ENCODE measurements around the gene C16orf90. TPM values are rescaled to one million over a fixed set of nuclear protein-coding genes. Genes with fewer than 3 reads are reported as not detected.
A peak's percentile ranks its signal among the peaks of the same experiment; 100 is the strongest.
"Not testable (repeated sequence)": the region's sequence is repeated elsewhere in the genome, so short reads cannot be mapped to it uniquely, and the experiment has no call there.

C16orf90 gene
- total RNA-seq, 1 donor from 2014 or later: not detected

GRCh38 chr16:3528406-3528805 lies 33.1 kb upstream of the C16orf90 start:
- Mint-ChIP-seq H3K4me3 (ENCODE audit: unreplicated experiment) (no peak overlapping the region), H3K36me3 (ENCODE audit: unreplicated experiment) (peaks cover 14% of the 10 kb centered on the region), H3K27ac (ENCODE audit: unreplicated experiment) (no peak overlapping the region), H3K4me1 (ENCODE audit: low read depth, unreplicated experiment) (no peaks in the 10 kb centered on the region), H3K9me3 (ENCODE audit: unreplicated experiment) (peaks cover 2% of the 10 kb centered on the region), H3K27me3 (ENCODE audit: unreplicated experiment) (peaks cover 2% of the 10 kb centered on the region)
- DNase-seq: no peak
- TF ChIP-seq CTCF (IDR thresholded peaks at IDR 0.05; ENCODE audit: partially characterized antibody, unreplicated experiment): no peak

- DNase-seq: peak; percentile 82
- H3K27ac Mint-ChIP-seq (ENCODE audit: unreplicated experiment); H3K27me3 Mint-ChIP-seq (ENCODE audit: unreplicated experiment); H3K4me1 Mint-ChIP-seq (ENCODE audit: low read depth, unreplicated experiment); H3K9me3 Mint-ChIP-seq (ENCODE audit: unreplicated experiment): not testable (repeated sequence)
- Mint-ChIP-seq H3K4me3 (ENCODE audit: unreplicated experiment) (peak overlapping the region; percentile 20), H3K36me3 (ENCODE audit: unreplicated experiment) (peaks cover 14% of the 10 kb centered on the region)
- TF ChIP-seq CTCF (IDR thresholded peaks at IDR 0.05; ENCODE audit: partially characterized antibody, unreplicated experiment): peak; percentile 65
These were observed 32.0 kb upstream of the C16orf90 start for GRCh38 chr16:3527216-3527829.

GRCh38 chr16:3525951-3526350 lies 30.7 kb upstream of the C16orf90 start:
- no peak for DNase-seq
- TF ChIP-seq CTCF (IDR thresholded peaks at IDR 0.05; ENCODE audit: partially characterized antibody, unreplicated experiment): no peak
- Mint-ChIP-seq H3K9me3 (ENCODE audit: unreplicated experiment) (peaks cover 2% of the 10 kb centered on the region), H3K4me3 (ENCODE audit: unreplicated experiment) (no peak overlapping the region), H3K36me3 (ENCODE audit: unreplicated experiment) (peaks cover 14% of the 10 kb centered on the region), H3K27ac (ENCODE audit: unreplicated experiment) (no peak overlapping the region), H3K27me3 (ENCODE audit: unreplicated experiment) (peaks cover 2% of the 10 kb centered on the region), H3K4me1 (ENCODE audit: low read depth, unreplicated experiment) (no peaks in the 10 kb centered on the region)

- no peak overlapping the region for H3K27ac Mint-ChIP-seq (ENCODE audit: unreplicated experiment)
- peaks cover 10% of the 10 kb centered on the region for H3K36me3 Mint-ChIP-seq (ENCODE audit: unreplicated experiment)
- peaks cover 2% of the 10 kb centered on the region for H3K27me3 Mint-ChIP-seq (ENCODE audit: unreplicated experiment)
- no peak overlapping the region for H3K4me3 Mint-ChIP-seq (ENCODE audit: unreplicated experiment)
- no peaks in the 10 kb centered on the region for H3K4me1 Mint-ChIP-seq (ENCODE audit: low read depth, unreplicated experiment)
- peaks cover 2% of the 10 kb centered on the region for H3K9me3 Mint-ChIP-seq (ENCODE audit: unreplicated experiment)
- no peak for TF ChIP-seq CTCF (IDR thresholded peaks at IDR 0.05; ENCODE audit: partially characterized antibody, unreplicated experiment)
- no peak for DNase-seq
These were observed 28.0 kb upstream of the C16orf90 start for GRCh38 chr16:3523281-3523680.

- Mint-ChIP-seq H3K9me3 (ENCODE audit: unreplicated experiment) (no peaks in the 10 kb centered on the region), H3K27me3 (ENCODE audit: unreplicated experiment) (peaks cover 2% of the 10 kb centered on the region), H3K36me3 (ENCODE audit: unreplicated experiment) (no peaks in the 10 kb centered on the region), H3K4me1 (ENCODE audit: low read depth, unreplicated experiment) (no peaks in the 10 kb centered on the region), H3K4me3 (ENCODE audit: unreplicated experiment) (no peak overlapping the region), H3K27ac (ENCODE audit: unreplicated experiment) (no peak overlapping the region)
- no peak for TF ChIP-seq CTCF (IDR thresholded peaks at IDR 0.05; ENCODE audit: partially characterized antibody, unreplicated experiment)
- no peak for DNase-seq
These were observed 25.6 kb upstream of the C16orf90 start for GRCh38 chr16:3520841-3521240.

All from glutamatergic neuron (in vitro differentiated cells).